Measurements from ENCODE around the gene FBXL2.
"Not testable (repeated sequence)": the region's sequence is repeated elsewhere in the genome, so short reads cannot be mapped to it uniquely, and the experiment has no call there.

FBXL2 gene

DNA sequence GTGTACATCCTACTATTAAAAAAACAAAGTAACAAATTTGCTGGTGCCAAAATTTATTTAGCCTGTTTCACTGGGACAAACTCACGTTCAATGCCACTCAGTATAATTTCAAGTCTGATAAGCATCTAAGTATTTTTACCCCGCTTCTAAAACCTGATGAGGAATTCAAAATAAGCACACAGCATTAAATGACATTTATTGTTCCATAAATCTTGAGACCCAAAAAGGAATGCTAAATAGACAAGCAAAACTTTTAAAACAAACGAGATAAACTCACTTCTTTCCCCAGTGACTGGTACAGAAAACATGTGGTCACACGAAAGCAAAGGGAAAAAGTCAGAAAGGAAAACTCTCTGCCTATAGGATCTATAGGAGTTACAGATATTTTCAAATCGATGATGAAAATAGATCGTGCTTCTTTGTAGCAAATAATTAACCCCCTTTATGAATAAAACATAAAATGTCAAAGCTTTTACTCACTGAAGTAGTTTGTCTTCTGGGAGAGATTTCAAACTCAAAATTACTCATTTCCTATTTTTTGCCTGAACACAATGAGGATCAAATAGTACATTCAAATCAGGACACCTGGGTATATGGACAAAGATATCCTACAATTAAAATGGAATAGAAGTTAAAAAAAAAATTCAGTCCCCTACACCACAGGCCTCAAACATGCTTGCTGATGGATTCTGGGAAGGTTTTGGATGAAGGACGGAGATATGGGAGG lies 111.3 kb downstream of the FBXL2 start:
- no peak for DNase-seq

DNA sequence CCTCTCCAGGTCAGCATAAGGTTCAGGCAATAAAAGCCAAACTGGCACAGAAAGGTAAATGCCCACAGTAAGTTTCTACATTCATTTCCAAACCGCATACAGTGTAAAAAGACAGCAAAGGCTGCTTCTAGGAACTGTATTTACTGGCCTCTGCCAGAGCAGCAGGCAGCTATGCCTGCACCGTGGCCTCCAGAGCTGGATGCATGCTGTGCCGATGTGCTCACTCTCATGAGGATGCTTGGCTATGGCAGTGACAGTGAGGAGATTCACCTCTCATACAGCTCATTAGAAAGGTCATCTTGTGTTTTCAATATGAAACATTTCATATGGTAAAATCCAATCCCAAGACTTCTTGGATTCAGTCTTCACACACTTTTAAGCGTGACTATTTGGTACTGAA lies 112.7 kb downstream of the FBXL2 start:
- DNase-seq: no peak

DNA sequence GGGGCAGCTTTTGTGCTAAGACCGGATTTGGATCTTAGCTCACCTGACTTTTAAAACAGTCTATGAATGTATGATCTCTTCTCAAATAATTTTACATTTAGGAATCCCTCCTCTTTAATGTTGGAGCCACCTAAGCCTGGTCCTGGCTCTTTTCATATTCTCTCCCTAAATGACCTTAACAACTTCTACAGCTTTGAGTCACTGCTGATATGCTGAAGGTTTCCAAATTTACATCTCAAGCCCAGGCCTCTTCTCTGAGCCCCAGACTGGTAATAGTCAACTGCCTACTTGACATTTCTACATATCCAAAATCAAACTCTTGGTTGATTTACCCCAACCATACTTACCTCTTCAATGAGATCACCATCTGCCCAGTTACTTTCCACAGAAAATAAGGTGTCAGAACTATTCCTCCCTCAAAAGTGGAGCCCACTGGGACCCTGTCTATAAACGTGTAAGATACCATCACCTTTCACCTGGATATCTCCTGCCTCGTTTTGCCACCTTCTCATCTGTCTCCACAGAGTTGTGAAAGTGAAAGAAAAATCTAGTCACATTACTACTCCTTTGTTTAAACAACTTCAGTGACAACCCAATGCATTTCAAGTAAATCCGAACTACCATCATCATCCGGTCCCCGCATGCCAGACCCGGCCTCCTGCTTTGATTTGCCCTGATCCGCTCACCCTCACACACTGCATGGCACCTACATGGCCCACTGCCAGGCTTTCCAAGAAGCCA lies 114.2 kb downstream of the FBXL2 start:
- DNase-seq: no peak

DNA sequence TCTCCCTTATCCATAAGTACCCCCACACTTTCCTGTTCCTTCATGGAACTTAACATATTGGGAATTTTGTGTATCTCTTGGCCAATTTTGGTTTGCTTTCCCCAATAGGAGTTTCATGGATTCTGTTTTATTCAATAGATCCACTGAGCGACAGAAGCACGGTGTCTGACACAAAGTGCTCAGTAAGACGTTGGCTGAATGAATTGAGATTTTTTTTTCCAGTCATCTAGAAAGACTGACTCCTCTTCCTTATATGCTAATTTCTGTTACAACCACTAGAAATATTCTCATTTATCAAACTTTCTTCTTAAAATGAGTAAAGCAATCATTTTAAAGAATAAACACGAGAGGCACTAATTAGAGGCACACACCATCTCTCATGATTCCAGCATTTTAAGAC lies 114.9 kb downstream of the FBXL2 start:
- no peak for DNase-seq

- no peak for DNase-seq
Observed at GRCh38 chr3:33392703-33393125, 115.5 kb downstream of the FBXL2 start.

DNA sequence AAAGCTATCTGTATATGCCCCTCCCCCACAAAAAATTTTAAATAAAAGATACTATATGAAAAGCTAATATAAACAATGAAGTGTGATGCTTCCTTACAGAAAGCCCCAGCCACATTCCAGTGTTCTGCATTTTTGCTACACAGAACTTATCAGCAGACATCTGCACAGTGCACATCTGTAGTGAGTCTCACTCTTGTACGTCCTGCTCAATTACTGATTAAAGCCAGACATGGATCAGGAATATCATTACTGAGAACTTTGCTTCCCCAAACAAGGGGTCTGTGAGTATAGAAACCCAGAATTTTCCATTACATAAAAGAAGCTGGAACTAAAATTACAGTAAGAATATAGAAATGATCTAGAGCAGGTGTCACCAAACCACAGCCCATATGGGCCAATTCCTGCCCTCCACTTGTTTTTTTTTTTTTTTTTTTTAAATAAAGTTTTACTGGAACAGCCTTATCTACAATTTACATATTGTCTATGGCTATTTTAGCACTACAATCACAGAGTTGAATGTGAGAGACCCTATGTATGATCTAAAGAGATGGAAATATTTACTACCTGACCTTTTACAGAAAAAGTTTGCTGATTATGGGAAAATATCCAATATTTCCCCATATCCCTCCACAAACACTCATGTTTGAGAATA lies 117.3 kb downstream of the FBXL2 start:
- no peak for DNase-seq

DNA sequence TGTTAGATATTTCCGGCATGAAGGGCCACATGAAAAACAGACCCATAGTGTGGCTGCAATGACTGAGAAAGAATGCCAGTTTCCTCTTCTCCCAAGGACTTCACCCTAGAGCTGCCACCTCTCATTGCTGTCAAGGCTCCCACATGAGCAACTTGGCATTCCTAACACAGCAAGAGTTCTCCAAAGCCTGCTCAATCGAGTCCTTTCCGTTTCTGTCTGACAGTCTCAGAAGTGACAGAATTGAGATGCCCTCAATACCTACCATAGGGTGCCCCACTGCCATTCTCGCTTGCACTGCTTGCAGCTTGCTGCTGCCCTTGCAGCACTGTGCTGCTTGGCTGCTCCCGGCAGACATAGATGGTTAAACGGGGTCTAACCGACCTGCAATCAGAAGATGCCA lies 118.7 kb downstream of the FBXL2 start:
- DNase-seq: no peak

DNA sequence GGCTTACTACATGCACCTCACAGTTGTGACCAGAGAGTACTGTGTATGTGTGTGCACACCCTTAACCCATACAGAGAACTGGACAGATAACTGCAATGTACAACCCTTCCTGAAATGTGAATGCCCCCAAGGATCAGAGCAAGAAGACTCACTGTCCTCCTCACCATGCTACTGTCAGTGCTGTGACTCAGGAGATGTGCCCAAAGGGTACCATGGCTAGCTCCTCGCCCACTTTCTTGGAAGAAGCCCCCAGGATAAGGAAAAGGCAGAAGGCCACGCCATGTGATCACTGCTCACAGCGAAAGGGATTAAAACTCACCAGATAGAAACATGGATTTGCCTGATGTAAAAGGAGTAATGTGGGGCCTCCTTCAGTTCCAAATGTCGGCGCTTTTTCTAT lies 121.2 kb downstream of the FBXL2 start:
- no peak for DNase-seq

GRCh38 chr3:33401781-33402180 lies 124.5 kb downstream of the FBXL2 start:
- no peak for DNase-seq

- no peak for DNase-seq
Observed at GRCh38 chr3:33402936-33403335, 125.7 kb downstream of the FBXL2 start.

GRCh38 chr3:33403756-33404155 lies 126.5 kb downstream of the FBXL2 start:
- DNase-seq: no peak

GRCh38 chr3:33410816-33411215 lies 133.6 kb downstream of the FBXL2 start:
- DNase-seq: not testable (repeated sequence)

DNA sequence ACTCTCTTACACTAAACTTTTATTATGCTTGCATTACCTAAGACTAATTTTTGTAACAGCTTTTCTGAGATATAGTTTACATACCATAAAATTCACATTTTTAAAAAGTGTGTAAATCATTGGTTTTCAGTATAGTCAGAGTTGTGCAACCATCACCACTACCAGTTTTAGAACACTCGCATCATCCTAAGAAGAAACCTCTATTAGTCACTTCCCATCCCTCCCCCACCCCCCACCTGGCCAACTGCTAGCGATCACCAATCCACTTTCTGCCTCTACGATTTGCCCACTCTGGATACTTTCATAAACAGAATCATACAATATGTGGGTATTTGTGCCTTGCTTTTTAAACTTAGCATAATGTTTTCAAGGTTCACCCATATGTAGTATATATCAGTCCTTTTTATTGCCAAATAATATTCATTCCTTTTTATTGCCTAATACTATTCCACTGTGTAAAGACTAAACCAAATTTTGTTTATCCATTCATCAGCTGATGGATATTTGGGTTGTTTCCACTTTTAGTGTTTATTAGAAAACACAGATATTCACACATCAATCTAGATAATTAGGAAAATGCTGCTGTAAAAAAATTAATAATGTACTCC lies 139.9 kb downstream of the FBXL2 start:
- DNase-seq: no peak

DNA sequence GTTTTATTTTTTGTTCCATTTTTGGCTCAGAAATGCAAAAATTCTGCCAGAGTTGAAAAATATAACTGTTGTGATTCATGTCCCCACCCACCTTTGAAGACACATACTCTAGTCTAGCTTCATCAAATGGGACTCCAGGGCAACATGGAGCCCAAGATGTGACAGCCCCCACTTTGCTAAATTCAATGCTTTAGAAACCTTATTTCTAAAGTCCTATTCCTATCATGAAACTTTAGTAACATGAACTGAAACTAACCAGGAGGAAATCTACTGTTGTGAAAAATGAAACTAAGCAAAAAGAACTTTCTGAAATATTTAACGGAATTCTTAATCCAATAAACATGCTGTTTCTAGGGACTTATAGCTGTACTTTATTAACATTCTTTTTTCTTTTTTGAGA lies 142.7 kb downstream of the FBXL2 start:
- no peak for DNase-seq

GRCh38 chr3:33420966-33421365 lies 143.7 kb downstream of the FBXL2 start:
- DNase-seq: no peak

DNA sequence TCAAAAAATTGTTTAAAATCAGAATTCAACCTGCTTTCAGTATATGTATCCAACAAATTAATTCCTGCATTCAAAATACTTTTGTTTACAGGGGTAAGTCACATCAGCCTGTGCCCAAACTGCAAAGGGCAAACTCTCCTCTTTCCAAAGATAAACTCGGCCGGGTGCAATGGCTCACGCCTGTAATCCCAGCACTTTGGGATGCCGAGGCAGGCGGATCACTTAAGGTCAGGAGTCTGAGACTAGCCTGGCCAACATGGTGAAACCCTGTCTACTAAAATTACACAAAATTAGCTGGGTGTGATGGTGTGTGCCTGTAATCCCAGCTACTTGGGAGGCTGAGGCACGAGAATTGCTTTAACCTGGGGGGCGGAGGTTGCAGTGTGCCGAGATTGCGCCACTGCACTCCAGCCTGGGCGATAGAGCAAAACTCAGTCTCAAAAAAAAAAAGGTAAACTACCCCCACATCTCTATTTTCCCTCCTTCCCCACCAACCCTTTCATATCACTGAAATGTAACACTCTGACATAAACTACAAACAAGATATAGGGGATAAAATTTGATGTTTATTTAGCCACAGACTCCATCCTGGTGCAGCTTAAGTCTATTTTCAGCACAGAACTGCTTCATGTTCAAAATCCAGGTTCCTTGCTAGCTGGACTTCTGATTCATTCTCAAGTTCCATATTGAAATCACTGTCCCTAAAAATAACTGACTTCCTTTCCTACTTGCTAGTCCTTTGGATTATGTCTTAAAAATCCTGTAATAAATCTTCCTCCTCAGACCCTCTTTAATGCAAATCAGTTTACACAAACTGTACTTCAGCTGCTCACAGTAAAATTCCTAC lies 147.6 kb downstream of the FBXL2 start:
- no peak for DNase-seq

- DNase-seq: no peak
Observed at GRCh38 chr3:33425453-33425852, 148.2 kb downstream of the FBXL2 start.

DNA sequence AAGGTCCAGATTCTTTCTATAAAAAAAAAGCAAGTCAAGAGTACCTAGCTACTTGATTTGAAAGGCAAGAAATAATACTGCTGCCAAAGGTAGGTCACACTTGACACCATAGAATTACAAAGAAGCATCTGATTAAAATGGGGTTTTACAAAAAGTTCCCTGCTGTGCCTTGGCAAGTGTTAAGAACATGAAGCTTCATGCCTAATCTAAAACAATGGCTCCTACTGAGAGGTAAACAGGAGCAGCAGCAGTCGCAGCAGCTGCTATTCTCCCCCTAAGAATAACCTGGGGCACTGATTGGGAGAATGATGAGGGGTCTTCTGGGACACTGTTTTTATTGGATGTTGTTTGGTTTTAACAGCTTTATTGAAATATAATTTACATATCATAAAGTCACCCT lies 148.8 kb downstream of the FBXL2 start:
- DNase-seq: no peak

GRCh38 chr3:33426630-33427317 lies 149.5 kb downstream of the FBXL2 start:
- no peak for DNase-seq

GRCh38 chr3:33428734-33429133 lies 151.5 kb downstream of the FBXL2 start:
- DNase-seq: no peak

- not testable (repeated sequence) for DNase-seq
Observed at GRCh38 chr3:33429306-33429705, 152.1 kb downstream of the FBXL2 start.

DNA sequence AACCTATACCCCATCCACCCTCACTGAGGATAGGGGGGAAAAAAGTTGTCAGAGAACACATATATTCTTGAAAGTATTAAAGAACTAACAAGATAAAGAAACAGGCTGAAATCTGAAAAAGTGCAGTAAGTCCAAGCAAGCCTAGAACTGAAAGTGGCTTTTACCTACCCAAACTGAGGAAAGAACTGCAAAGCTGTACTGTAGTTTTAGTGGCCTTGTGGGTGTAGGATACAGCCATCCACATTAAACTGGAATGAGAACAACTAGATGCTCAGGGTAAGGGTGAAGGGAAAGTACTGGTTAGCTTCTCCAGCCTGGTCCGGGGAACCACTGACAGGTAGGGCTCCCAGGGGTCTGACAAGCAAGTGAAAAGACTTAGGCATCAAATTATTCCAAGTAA lies 152.8 kb downstream of the FBXL2 start:
- DNase-seq: no peak
